Measurements from ENCODE around the gene UGT1A3. TPM values are rescaled to one million over a fixed set of nuclear protein-coding genes. Genes with fewer than 3 reads are reported as not detected.
A peak's percentile ranks its signal among the peaks of the same experiment; 100 is the strongest.
"Not testable (repeated sequence)": the region's sequence is repeated elsewhere in the genome, so short reads cannot be mapped to it uniquely, and the experiment has no call there.

The UGT1A3 gene
- total RNA-seq, 1 donor from 2014 or later = not detected

GRCh38 chr2:233746475-233747282 is 17.8 kb downstream of the UGT1A3 start:
- Histone ChIP-seq H3K9me3 (peaks cover 8% of the 10 kb centered on the region), H3K27ac (no peak overlapping the region), H3K36me3 (no peaks in the 10 kb centered on the region), H3K27me3 (ENCODE audit: low read depth) (no peaks in the 10 kb centered on the region), H3K4me3 (no peak overlapping the region), H3K4me1 (no peaks in the 10 kb centered on the region)
- TF ChIP-seq CTCF (IDR thresholded peaks at IDR 0.05) = no peak
- ATAC-seq = no peak
- intact Hi-C loops (cut with DNase I) = no loop called here
- DNase-seq = no peak

DNA sequence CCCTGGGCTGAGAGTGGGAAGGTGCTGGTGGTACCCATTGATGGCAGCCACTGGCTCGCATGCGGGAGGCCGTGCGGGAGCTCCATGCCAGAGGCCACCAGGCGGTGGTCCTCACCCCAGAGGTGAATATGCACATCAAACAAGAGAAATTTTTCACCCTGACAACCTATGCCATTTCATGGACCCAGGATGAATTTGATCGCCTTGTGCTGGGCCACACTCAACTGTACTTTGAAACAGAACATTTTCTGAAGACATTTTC is 18.4 kb downstream of the UGT1A3 start:
- H3K27ac ChIP-seq = no peak overlapping the region
- H3K9me3 ChIP-seq = peaks cover 8% of the 10 kb centered on the region
- ATAC-seq (no peak), DNase-seq (no peak)
- no peaks in the 10 kb centered on the region for H3K27me3 ChIP-seq (ENCODE audit: low read depth)
- no peak overlapping the region for H3K4me3 ChIP-seq
- TF ChIP-seq CTCF (IDR thresholded peaks at IDR 0.05) = no peak
- H3K36me3 ChIP-seq = no peaks in the 10 kb centered on the region
- intact Hi-C loops (cut with DNase I) = no loop called here
- H3K4me1 ChIP-seq = no peaks in the 10 kb centered on the region

GRCh38 chr2:233750689-233751088 is 21.8 kb downstream of the UGT1A3 start:
- intact Hi-C loops (cut with DNase I); DNase-seq; H3K4me3 ChIP-seq: not testable (repeated sequence)

DNA sequence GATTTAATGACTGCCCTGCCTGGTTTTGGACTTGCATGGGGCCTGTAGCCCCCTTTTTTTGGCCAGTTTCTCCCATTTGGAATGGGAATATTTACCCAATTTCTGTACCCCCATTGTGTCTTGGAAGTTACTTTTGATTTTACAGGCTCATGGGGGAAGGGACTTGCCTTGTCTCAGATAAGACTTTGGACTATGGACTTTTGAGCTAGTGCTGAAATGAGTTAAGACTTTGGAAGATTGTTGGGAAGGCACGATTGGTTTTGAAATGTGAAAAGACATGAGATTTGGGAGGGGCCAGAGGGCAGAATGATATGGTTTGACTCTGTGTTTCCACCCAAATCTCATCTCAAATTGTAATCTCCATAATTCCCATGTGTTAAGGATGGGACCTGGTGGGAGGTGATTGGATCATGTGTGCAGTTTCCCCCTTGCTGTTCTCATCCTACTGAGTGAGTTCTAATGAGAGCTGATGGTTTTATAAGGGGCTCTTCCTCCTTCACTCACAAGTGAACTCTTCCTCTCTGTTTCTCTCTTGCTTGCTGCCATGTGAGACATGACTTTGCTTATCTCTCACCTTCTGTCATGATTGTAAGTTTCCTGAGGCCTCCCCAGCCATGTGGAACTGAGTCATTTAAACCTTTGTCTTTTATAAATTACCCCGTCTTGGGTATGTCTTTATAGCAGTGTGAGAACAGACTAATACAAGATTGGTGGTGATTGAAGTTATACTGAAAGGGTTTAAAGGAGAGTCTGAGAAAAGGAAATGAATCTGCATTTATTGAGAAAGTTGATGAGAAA is 22.6 kb downstream of the UGT1A3 start:
- H3K9me3 ChIP-seq; H3K27ac ChIP-seq; intact Hi-C loops (cut with DNase I); H3K27me3 ChIP-seq (ENCODE audit: low read depth); H3K4me1 ChIP-seq; DNase-seq; H3K4me3 ChIP-seq; ATAC-seq; H3K36me3 ChIP-seq: not testable (repeated sequence)

More at GRCh38 chr2:233750689-233751088, 21.8 kb downstream of the UGT1A3 start:
- H3K27ac ChIP-seq; H3K4me1 ChIP-seq; ATAC-seq; H3K36me3 ChIP-seq; H3K9me3 ChIP-seq; H3K27me3 ChIP-seq (ENCODE audit: low read depth): not testable (repeated sequence)

DNA sequence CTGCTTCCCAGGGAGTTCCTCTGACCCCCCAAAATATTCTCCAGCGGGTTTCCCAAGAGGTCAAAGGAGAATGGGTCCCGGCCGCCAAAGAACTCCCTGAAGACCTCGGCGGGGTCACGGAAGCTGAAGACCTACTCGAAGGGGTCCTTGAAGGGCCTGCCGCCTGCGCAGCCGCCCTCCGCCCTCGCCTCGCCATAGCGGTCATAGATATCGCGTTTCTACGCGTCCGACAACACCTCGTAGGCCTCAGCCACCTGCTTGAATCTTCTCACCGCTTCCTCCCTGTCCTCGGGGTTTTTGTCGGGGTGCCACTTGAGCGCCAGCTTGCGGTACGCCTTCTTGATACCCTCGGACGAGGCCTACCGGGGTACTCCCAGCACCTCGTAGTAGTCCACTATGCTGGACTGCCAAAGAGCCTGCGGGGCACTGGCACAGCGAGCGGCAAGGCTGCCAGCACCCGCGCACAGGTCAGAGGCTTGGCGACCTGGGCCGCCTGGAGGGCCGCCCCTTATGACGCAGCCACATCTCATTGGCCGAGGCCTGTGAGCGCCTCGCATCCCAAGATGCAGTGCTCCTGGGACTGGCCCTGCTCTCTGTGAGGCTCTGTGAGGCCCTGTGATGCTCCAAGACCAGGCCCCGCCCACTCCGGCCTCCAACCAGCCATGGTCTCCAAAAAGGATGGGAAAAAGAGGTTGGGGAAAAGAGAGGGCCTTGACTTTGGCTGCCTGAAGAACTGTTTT is 26.2 kb downstream of the UGT1A3 start:
- Histone ChIP-seq H3K27me3 (ENCODE audit: low read depth) (no peaks in the 10 kb centered on the region), H3K4me1 (no peaks in the 10 kb centered on the region), H3K4me3 (no peak overlapping the region), H3K9me3 (peaks cover 8% of the 10 kb centered on the region), H3K36me3 (no peaks in the 10 kb centered on the region), H3K27ac (no peak overlapping the region)
- DNase-seq (no peak), ATAC-seq (no peak)
- intact Hi-C loops (cut with DNase I) = no loop called here
- TF ChIP-seq CTCF (IDR thresholded peaks at IDR 0.05) = no peak

DNA sequence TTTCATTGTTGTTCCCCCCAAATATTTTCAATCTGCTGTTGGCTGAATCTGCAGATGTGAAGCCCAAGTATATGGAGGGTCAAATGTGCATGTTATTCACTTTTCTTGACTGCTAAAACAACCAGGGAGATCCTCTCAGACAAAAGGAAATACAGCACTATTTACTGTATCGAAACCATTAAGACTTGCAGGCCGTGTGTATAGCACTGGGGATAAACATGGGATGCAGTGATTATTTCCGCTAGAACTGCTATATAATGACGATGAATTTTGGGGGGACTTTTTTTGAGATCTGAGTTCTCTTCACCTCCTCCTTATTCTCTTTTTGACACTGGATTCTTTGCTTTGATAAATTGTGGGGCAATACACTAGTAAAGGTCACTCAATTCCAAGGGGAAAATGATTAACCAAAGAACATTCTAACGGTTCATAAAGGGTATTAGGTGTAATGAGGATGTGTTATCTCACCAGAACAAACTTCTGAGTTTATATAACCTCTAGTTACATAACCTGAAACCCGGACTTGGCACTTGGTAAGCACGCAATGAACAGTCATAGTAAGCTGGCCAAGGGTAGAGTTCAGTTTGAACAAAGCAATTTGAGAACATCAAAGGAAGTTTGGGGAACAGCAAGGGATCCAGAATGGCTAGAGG is 27.7 kb downstream of the UGT1A3 start:
- Histone ChIP-seq H3K4me1 (no peaks in the 10 kb centered on the region), H3K4me3 (no peak overlapping the region), H3K27ac (no peak overlapping the region), H3K36me3 (no peaks in the 10 kb centered on the region), H3K9me3 (no peaks in the 10 kb centered on the region), H3K27me3 (ENCODE audit: low read depth) (no peaks in the 10 kb centered on the region)
- intact Hi-C loops (cut with DNase I) = no loop called here
- DNase-seq = no peak
- TF ChIP-seq CTCF (IDR thresholded peaks at IDR 0.05) = no peak
- peak in 1 of 2 donors; percentile 36 for ATAC-seq
